Measurements from ENCODE around the gene EXOC8. TPM values are rescaled to one million over a fixed set of nuclear protein-coding genes. Genes with fewer than 3 reads are reported as not detected.

EXOC8 gene
- total RNA-seq, 1 donor from 2014 or later: 19.3 TPM

DNA sequence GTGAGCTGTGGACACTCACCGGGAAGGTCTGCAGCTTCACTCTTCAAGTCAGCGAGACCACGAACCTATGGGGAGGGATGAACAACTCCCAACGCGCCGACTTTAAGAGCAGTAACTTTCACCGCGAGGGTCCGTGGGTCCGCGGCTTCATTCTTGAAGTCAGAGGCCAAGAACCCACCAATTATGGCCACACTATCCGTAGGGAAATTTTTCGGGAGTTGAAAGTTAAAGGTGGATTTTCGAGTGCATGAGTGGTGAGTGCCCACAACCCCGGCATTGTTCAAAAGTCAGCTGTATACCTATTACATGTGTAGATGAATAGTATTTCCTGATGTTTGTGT, 19.7 kb downstream of the EXOC8 start:
- no peak for ATAC-seq
- intact Hi-C loops (cut with DNase I): no loop called here

GRCh38 chr1:231317306-231318014, 20.2 kb downstream of the EXOC8 start:
- intact Hi-C loops (cut with DNase I): no loop called here
- Histone ChIP-seq H3K27ac (no peak overlapping the region), H3K4me3 (no peak overlapping the region), H3K36me3 (no peaks in the 10 kb centered on the region), H3K4me1 (no peaks in the 10 kb centered on the region), H3K27me3 (no peaks in the 10 kb centered on the region), H3K9me3 (no peaks in the 10 kb centered on the region)
- TF ChIP-seq CTCF (IDR thresholded peaks at IDR 0.05): no peak
- no peak for ATAC-seq
- DNase-seq: no peak

More for the DNA sequence above, 19.7 kb downstream of the EXOC8 start:
- no peak overlapping the region for H3K4me3 ChIP-seq
- H3K4me1 ChIP-seq: no peaks in the 10 kb centered on the region
- no peak overlapping the region for H3K27ac ChIP-seq
- H3K9me3 ChIP-seq: no peaks in the 10 kb centered on the region
- no peaks in the 10 kb centered on the region for H3K27me3 ChIP-seq
- DNase-seq: no peak
- no peaks in the 10 kb centered on the region for H3K36me3 ChIP-seq
- TF ChIP-seq CTCF (IDR thresholded peaks at IDR 0.05): no peak

GRCh38 chr1:231315887-231316286, 21.8 kb downstream of the EXOC8 start:
- H3K9me3 ChIP-seq: no peaks in the 10 kb centered on the region
- peak; percentile 66 for DNase-seq
- H3K27me3 ChIP-seq: no peaks in the 10 kb centered on the region
- intact Hi-C loops (cut with DNase I): no loop called here
- ATAC-seq: peak; percentile 86
- peak; percentile 55 for TF ChIP-seq CTCF (IDR thresholded peaks at IDR 0.05)
- H3K27ac ChIP-seq: no peak overlapping the region
- H3K4me1 ChIP-seq: no peaks in the 10 kb centered on the region
- H3K4me3 ChIP-seq: no peak overlapping the region
- no peaks in the 10 kb centered on the region for H3K36me3 ChIP-seq

DNA sequence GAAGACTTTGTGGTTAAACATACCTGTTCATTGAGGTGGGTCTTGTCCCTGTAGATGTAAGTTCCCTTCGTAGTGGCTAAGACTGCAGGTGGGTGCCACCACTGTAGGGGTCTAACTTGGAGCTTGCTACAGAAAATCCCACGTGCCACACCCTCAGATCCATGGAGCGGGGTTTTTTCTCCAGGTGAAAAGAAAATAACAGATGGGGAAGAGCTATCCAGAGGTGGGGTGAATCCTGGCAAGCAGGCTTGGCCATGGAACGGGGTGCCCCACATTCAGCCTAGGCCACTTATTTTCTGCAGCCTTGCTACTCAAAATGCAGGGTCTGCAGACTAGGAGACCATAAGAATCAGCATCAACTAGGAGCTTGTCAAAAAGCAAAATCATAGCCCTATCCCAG, 24.0 kb downstream of the EXOC8 start:
- Histone ChIP-seq H3K36me3 (no peaks in the 10 kb centered on the region), H3K27me3 (no peaks in the 10 kb centered on the region), H3K4me3 (no peak overlapping the region), H3K4me1 (no peaks in the 10 kb centered on the region), H3K27ac (no peak overlapping the region), H3K9me3 (no peaks in the 10 kb centered on the region)
- ATAC-seq (no peak), DNase-seq (no peak)
- intact Hi-C loops (cut with DNase I): no loop called here
- no peak for TF ChIP-seq CTCF (IDR thresholded peaks at IDR 0.05)

DNA sequence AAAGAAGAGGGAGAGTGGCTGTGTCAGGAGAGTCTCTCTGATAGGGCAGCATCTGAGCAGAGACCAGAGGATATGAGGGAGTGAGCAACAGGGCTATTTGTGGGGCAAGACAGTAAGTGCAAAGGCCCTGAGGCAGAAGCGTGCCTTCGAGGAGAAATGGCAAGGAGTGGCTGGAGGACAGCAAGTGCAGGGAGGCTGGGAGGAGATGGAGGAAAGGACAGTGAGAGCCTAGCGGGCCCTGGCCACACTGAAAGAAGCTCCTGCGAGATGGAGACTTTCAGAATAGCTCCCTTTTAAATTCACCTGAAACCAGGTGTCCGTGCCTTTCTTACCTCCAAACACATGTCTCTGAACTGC, 25.2 kb downstream of the EXOC8 start:
- no peak for TF ChIP-seq CTCF (IDR thresholded peaks at IDR 0.05)

More for the DNA sequence above, 25.2 kb downstream of the EXOC8 start:
- intact Hi-C loops (cut with DNase I): no loop called here
- Histone ChIP-seq H3K36me3 (no peaks in the 10 kb centered on the region), H3K4me1 (no peaks in the 10 kb centered on the region), H3K27ac (no peak overlapping the region), H3K4me3 (no peak overlapping the region), H3K27me3 (no peaks in the 10 kb centered on the region), H3K9me3 (no peaks in the 10 kb centered on the region)
- ATAC-seq: no peak
- no peak for DNase-seq

Data from upper lobe of right lung (tissue), 1 donor.